ENCODE data around the gene RPS21. TPM values are rescaled to one million over a fixed set of nuclear protein-coding genes. Genes with fewer than 3 reads are reported as not detected.

Gene RPS21
- total and polyA plus RNA-seq, 9 of the 15 experiments (the other 6 are each of a cell fraction or from before 2014, with no cell fraction given), result 1,380 to 5,647 (median 3,091) TPM

DNA sequence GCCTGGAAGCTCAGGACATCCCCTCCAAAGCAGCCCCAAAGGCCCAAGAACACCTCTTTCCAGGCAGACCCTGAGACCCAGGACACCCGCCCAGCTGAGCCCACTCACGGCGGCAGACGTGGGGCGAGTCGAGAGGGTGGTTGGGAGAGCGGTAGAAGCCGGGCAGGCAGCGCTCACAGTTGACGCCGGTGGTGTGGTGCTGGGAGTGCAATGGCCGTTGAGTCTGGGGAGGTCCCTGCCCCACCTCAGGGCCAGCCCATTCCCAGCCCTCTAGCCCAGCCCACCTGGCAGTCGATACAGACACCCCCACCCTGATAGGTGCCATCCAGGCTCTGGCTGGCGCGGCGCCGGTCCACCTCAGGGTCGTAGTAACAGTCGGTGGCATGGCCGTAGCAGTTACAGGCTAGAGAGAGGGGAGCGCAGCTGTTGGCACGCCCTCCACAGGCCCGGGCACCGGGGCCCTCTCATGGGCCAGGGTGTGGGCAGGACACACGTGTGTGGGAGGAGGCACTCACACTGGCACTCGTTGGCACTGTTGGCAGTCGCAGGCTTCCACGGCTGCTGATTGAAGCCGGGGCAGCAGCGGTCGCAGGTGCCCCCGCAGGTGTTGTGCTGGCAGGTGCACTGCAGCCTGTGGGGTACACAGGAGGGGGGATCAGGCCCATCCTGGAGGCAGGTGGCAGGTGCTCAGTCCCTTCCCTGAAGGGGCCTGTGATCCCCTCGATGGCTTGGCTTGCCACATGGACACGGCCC, 40.3 kb upstream of the RPS21 start:
- CTCF ChIA-PET (ENCODE audit: low intra/inter-chr PET ratio), result no interaction called here
- peaks cover 0 to 21% of the 10 kb centered on the region in 2 experiments; a peak in 1 of 5 replicates for H3K4me1 ChIP-seq (replicated peaks in 1 of 2; ENCODE audit: control insufficient read depth in 2 of 2, insufficient read depth in 2 of 2, low read length in 2 of 2)
- no peak for DNase-seq (ENCODE audit: extremely low read depth in 1 of 4, low spot score in 3 of 4)
- H4K20me1 ChIP-seq (replicated peaks; ENCODE audit: control insufficient read depth, insufficient read depth, low read length), result no peaks in the 10 kb centered on the region
- no peak overlapping the region; a peak in 1 of 4 replicates for H3K9ac ChIP-seq (ENCODE audit: insufficient read depth in 1 of 2, low read depth in 2 of 2, low read length in 2 of 2)
- 95% methylated on average over 22 of the region's 34 CpGs for WGBS (ENCODE audit: insufficient coverage, low coverage, missing lambda C conversion rate)
- ATAC-seq, result no peak
- H2AFZ ChIP-seq (ENCODE audit: low read depth, low read length), result no peak overlapping the region
- no TSS peak for BruUV-seq (replicated peaks)
- peaks cover 2% of the 10 kb centered on the region for H3K9me1 ChIP-seq (ENCODE audit: control insufficient read depth, insufficient read depth, low read length)
- POLR2A ChIA-PET, result interaction anchor here (0.9 kb wide), 1 partner anchor 23 kb away, joined by 3 read pairs; no protein-coding TSS in a partner anchor
- TF ChIP-seq MLX (CRISPR knock-in tag; conservative IDR thresholded peaks at IDR 0.05), result no peak
- TF ChIP-seq POLR2G (IDR thresholded peaks at IDR 0.05; ENCODE audit: low read depth, low read length), result peak; percentile 51; the same call in 1 of the 2 replicates
- TF ChIP-seq FIP1L1 (IDR thresholded peaks at IDR 0.05; ENCODE audit: low read depth, low read length, poor library complexity, severe bottlenecking), result peak; percentile 23
- in situ Hi-C loops (cut with MboI) (no loop called here), intact Hi-C loops (cut with micrococcal nuclease) (no loop called here)
- H3K4me2 ChIP-seq (ENCODE audit: insufficient read depth, low read length), result no peak overlapping the region
- H3K27me3 ChIP-seq (ENCODE audit: control insufficient read depth in 2 of 2, insufficient read depth in 2 of 2, low read length in 2 of 2), result no peaks in the 10 kb centered on the region
- no peak for FAIRE-seq
- H3K4me3 ChIP-seq, result no peak overlapping the region
- peaks cover 66% of the 10 kb centered on the region for H3K36me3 ChIP-seq (ENCODE audit: control insufficient read depth, insufficient read depth, low read length)
- no peaks in the 10 kb centered on the region for H3K79me2 ChIP-seq (ENCODE audit: control insufficient read depth, insufficient read depth, low read length)
- H3K9me3 ChIP-seq (replicated peaks; ENCODE audit: control insufficient read depth, insufficient read depth, low read depth, low read length), result no peaks in the 10 kb centered on the region
- H3K27ac ChIP-seq (ENCODE audit: extremely low read depth, low read depth, low read length), result no peak overlapping the region

- BruUV-seq (replicated peaks), result no TSS peak
- CTCF ChIA-PET (ENCODE audit: low intra/inter-chr PET ratio), result no interaction called here
- TF ChIP-seq BRF2 (IDR thresholded peaks at IDR 0.05; ENCODE audit: borderline replicate concordance, insufficient read depth, insufficient read length) (no peak), EZH2 (IDR thresholded peaks at IDR 0.05; ENCODE audit: borderline replicate concordance, low read depth, low read length) (no peak), ZNF431 (CRISPR knock-in tag; IDR thresholded peaks at IDR 0.05) (no peak), ZNF764 (CRISPR knock-in tag; IDR thresholded peaks at IDR 0.05; ENCODE audit: low read depth) (no peak), FOXP4 (CRISPR knock-in tag; IDR thresholded peaks at IDR 0.05; ENCODE audit: borderline replicate concordance) (no peak), SLC30A9 (CRISPR knock-in tag; IDR thresholded peaks at IDR 0.05) (no peak), POLR2AphosphoS5 (IDR thresholded peaks at IDR 0.05; ENCODE audit: control insufficient read depth, insufficient read depth, low read depth, low read length) (no peak), SMARCE1 (IDR thresholded peaks at IDR 0.05) (no peak)
Observed at GRCh38 chr20:62347151-62347404, 39.8 kb upstream of the RPS21 start.

More at GRCh38 chr20:62347151-62347404, 39.8 kb upstream of the RPS21 start:
- Histone ChIP-seq H3K4me2 (ENCODE audit: insufficient read depth, low read length) (no peak overlapping the region), H3K27ac (ENCODE audit: extremely low read depth, low read depth, low read length) (no peak overlapping the region), H3K9me1 (ENCODE audit: control insufficient read depth, insufficient read depth, low read length) (peaks cover 2% of the 10 kb centered on the region), H4K20me1 (replicated peaks; ENCODE audit: control insufficient read depth, insufficient read depth, low read length) (no peaks in the 10 kb centered on the region), H3K36me3 (ENCODE audit: control insufficient read depth, insufficient read depth, low read length) (peaks cover 70% of the 10 kb centered on the region), H3K4me1 (replicated peaks in 1 of 2; ENCODE audit: control insufficient read depth in 2 of 2, insufficient read depth in 2 of 2, low read length in 2 of 2) (peaks cover 0 to 22% of the 10 kb centered on the region in 2 experiments; a peak in 1 of 5 replicates), H3K27me3 (ENCODE audit: control insufficient read depth in 2 of 2, insufficient read depth in 2 of 2, low read length in 2 of 2) (no peaks in the 10 kb centered on the region), H3K4me3 (no peak overlapping the region), H2AFZ (ENCODE audit: low read depth, low read length) (no peak overlapping the region), H3K9ac (ENCODE audit: insufficient read depth in 1 of 2, low read depth in 2 of 2, low read length in 2 of 2) (no peak overlapping the region), H3K9me3 (replicated peaks; ENCODE audit: control insufficient read depth, insufficient read depth, low read depth, low read length) (no peaks in the 10 kb centered on the region), H3K79me2 (ENCODE audit: control insufficient read depth, insufficient read depth, low read length) (no peaks in the 10 kb centered on the region)
- in situ Hi-C loops (cut with MboI), result no loop called here
- FAIRE-seq (no peak), ATAC-seq (no peak), DNase-seq (ENCODE audit: extremely low read depth in 1 of 4, low spot score in 3 of 4) (no peak)
- POLR2A ChIA-PET, result interaction anchor here (0.6 kb wide), 1 partner anchor 53 kb away, joined by 4 read pairs; no protein-coding TSS in a partner anchor
- 85% methylated on average over 7 of the region's 10 CpGs for WGBS (ENCODE audit: insufficient coverage, low coverage, missing lambda C conversion rate)
- intact Hi-C loops (cut with micrococcal nuclease), result no loop called here
